SK-N-SH (cell line): Measurements from ENCODE around the gene DMD.

Experiments used
- MXI1 ChIP-seq: IDR thresholded peaks from 2 replicates; pipeline ENCODE4 v1.6.1; 2012; ENCODE audit warnings: mild to moderate bottlenecking, low read depth, low read length, improper control_type of control experiment
- TF ChIP-seq, protein P1 (sequence below): fragments of 200-600 bp; sonication (generic); IDR thresholded peaks from 2 replicates; pipeline ENCODE4 v1.6.1; 2017; ENCODE audit warnings: antibody characterized with exemption, mild to moderate bottlenecking, moderate library complexity

DNA sequence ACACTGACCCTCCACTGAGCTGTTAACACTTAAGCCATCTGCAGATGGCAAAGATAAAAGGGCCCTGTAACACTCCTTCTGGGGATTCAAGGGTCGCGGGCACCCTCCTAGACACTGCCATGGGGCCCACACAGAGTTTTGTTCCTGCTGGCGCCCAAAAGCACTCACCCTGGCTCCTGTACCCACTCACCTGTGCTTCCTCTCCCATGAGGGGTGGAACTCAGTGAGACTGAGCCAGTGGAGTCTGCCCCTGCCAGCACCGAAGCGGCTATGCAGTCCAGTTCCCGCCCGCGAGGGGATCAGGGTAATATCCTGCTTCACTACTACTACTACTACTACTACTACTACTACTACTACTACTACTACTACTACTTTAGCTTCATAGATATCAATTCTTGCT, 1827.4 kb downstream of the DMD start:
- TF ChIP-seq, protein P1, sequence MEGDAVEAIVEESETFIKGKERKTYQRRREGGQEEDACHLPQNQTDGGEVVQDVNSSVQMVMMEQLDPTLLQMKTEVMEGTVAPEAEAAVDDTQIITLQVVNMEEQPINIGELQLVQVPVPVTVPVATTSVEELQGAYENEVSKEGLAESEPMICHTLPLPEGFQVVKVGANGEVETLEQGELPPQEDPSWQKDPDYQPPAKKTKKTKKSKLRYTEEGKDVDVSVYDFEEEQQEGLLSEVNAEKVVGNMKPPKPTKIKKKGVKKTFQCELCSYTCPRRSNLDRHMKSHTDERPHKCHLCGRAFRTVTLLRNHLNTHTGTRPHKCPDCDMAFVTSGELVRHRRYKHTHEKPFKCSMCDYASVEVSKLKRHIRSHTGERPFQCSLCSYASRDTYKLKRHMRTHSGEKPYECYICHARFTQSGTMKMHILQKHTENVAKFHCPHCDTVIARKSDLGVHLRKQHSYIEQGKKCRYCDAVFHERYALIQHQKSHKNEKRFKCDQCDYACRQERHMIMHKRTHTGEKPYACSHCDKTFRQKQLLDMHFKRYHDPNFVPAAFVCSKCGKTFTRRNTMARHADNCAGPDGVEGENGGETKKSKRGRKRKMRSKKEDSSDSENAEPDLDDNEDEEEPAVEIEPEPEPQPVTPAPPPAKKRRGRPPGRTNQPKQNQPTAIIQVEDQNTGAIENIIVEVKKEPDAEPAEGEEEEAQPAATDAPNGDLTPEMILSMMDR, result no peak
- no peak for TF ChIP-seq MXI1
